Endodermal cell (in vitro differentiated cells): ENCODE results near the gene ING2. TPM values are rescaled to one million over a fixed set of nuclear protein-coding genes. Genes with fewer than 3 reads are reported as not detected.

ENCODE experiments used
- DNase-seq: peaks from one replicate; pipeline ENCODE4 v3.0.0-alpha.2; 2017
- H3K27ac ChIP-seq: 2 replicates; pipeline ENCODE4 v1.5.1; 2013; ENCODE audit warnings: mild to moderate bottlenecking, low read depth, low read length, moderate library complexity
- H3K27me3 ChIP-seq: 2 replicates; pipeline ENCODE4 v1.6.1; 2013; ENCODE audit warnings: mild to moderate bottlenecking, low read length, moderate library complexity; ENCODE audit not compliant: insufficient read depth, control insufficient read depth, poor library complexity, severe bottlenecking
- H3K36me3 ChIP-seq: 2 replicates; pipeline ENCODE4 v1.7.0; 2013; ENCODE audit warnings: mild to moderate bottlenecking, low read length, moderate library complexity; ENCODE audit not compliant: control insufficient read depth, insufficient read depth
- H3K4me1 ChIP-seq: one replicate; pipeline ENCODE4 v1.7.0; 2013; ENCODE audit warnings: low read length; ENCODE audit not compliant: control insufficient read depth, insufficient read depth
- H3K4me3 ChIP-seq: 2 replicates; pipeline ENCODE4 v1.5.1; 2013; ENCODE audit warnings: mild to moderate bottlenecking, low read length, moderate library complexity
- H3K9ac ChIP-seq: 2 replicates; pipeline ENCODE4 v1.6.1; 2013; ENCODE audit warnings: mild to moderate bottlenecking, low read length, moderate library complexity; ENCODE audit not compliant: poor library complexity, severe bottlenecking; ENCODE audit errors: extremely low read depth
- H3K9me3 ChIP-seq: 2 replicates; pipeline ENCODE4 v1.6.1; 2013; ENCODE audit warnings: mild to moderate bottlenecking, low read length, moderate library complexity; ENCODE audit not compliant: control insufficient read depth
- H3K27ac Mint-ChIP-seq: 2 replicates; pipeline ENCODE4 v1.8.0; 2020; ENCODE audit warnings: mixed read lengths
- H3K27me3 Mint-ChIP-seq: 2 replicates; pipeline ENCODE4 v1.8.0; 2021; ENCODE audit warnings: mild to moderate bottlenecking, mixed read lengths; ENCODE audit not compliant: insufficient read depth
- H3K36me3 Mint-ChIP-seq: 2 replicates; pipeline ENCODE4 v1.8.0; 2020; ENCODE audit warnings: low read depth, mixed read lengths
- H3K4me1 Mint-ChIP-seq: 2 replicates; pipeline ENCODE4 v1.8.0; 2020; ENCODE audit warnings: mixed read lengths
- H3K4me3 Mint-ChIP-seq: 2 replicates; pipeline ENCODE4 v1.8.0; 2020; ENCODE audit warnings: mild to moderate bottlenecking, moderate library complexity, mixed read lengths
- H3K9me3 Mint-ChIP-seq: 2 replicates; pipeline ENCODE4 v1.8.0; 2020; ENCODE audit warnings: mild to moderate bottlenecking, mixed read lengths
- WGBS, 2 experiments: methylation state at CpG; one replicate each; pipeline versions ENCODE4 v1.1.5 to v1.1.7; 2013; ENCODE audit warnings: missing lambda C conversion rate in 2 of 2, mixed read lengths in 1 of 2; ENCODE audit not compliant: insufficient coverage in 1 of 2, insufficient read length in 1 of 2; 5-methylcytosine and 5-hydroxymethylcytosine counted together
- total RNA-seq, 2 donors: library from RNA; stranded (reverse); fragmentation: NEBNext Ultra II Directional in 1 of 2; extraction: Animal tissue kit (Norgen Biotek cat#: 25700) in 1 of 2; gene quantifications; 2 replicates in 1 of 2; 3 replicates in 1 of 2; pipeline ENCODE4 v1.2.1, GENCODE V29; 2021
- TF ChIP-seq, protein P1 (sequence below): fragments of 200-600 bp; sonication (generic); conservative IDR thresholded peaks from 2 replicates; pipeline ENCODE4 v1.5.0; 2021; ENCODE audit warnings: antibody characterized with exemption, mild to moderate bottlenecking

The ING2 gene
- total RNA-seq, 2 donors from 2014 or later = 16.9 to 19.8 TPM

GRCh38 chr4:183554346-183554686, 49.5 kb downstream of the ING2 start:
- TF ChIP-seq, protein P1, sequence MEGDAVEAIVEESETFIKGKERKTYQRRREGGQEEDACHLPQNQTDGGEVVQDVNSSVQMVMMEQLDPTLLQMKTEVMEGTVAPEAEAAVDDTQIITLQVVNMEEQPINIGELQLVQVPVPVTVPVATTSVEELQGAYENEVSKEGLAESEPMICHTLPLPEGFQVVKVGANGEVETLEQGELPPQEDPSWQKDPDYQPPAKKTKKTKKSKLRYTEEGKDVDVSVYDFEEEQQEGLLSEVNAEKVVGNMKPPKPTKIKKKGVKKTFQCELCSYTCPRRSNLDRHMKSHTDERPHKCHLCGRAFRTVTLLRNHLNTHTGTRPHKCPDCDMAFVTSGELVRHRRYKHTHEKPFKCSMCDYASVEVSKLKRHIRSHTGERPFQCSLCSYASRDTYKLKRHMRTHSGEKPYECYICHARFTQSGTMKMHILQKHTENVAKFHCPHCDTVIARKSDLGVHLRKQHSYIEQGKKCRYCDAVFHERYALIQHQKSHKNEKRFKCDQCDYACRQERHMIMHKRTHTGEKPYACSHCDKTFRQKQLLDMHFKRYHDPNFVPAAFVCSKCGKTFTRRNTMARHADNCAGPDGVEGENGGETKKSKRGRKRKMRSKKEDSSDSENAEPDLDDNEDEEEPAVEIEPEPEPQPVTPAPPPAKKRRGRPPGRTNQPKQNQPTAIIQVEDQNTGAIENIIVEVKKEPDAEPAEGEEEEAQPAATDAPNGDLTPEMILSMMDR = no peak

DNA sequence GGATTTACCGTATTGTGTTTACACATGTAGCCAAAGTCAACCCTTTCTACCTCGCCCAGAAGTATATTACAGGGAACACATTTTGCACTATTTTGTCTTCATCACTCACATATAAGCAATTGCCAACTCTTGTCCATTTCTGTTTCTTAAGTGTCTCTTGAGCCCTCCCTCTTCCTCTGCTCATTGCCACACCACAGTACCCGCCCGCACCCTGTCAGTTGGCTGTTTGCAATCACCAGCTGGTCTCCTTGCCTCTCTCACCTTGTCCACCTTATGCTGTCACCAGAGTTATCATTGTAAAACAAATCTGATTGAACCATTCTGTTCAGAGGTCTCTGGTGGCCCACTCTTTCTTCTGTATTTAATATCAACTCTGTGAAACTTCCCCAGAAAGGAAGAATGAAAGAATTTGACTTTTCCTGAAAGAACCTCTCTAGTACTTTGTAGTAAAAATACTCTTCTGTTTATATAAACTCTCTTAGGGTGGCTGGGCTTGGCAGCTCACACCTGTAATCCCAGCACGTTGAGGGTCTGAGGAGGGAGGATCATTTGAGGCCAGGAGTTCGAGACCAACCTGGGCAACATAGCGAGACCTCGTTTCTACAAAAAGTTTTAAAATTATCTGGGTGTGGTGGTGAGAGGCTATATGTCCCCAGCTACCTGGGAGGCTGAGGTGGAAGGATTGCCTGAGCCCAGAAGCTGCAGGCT, 50.2 kb downstream of the ING2 start:
- Histone ChIP-seq H3K27ac (no peak overlapping the region), H3K27me3 (no peaks in the 10 kb centered on the region), H3K36me3 (no peaks in the 10 kb centered on the region), H3K4me1 (no peaks in the 10 kb centered on the region), H3K9me3 (no peaks in the 10 kb centered on the region), H3K9ac (no peak overlapping the region), H3K4me3 (no peak overlapping the region)
- WGBS, 2 experiments = 90 to 94% methylated on average over 8 of the region's 8 CpGs
- Mint-ChIP-seq H3K36me3 (no peaks in the 10 kb centered on the region), H3K27ac (no peak overlapping the region), H3K4me3 (no peak overlapping the region), H3K27me3 (no peaks in the 10 kb centered on the region), H3K9me3 (peaks cover 5% of the 10 kb centered on the region), H3K4me1 (peaks cover 9% of the 10 kb centered on the region)
- DNase-seq = peak; percentile 39
- TF ChIP-seq, protein P1 = no peak

More at GRCh38 chr4:183554346-183554686, 49.5 kb downstream of the ING2 start:
- Histone ChIP-seq H3K27ac (no peak overlapping the region), H3K9me3 (no peaks in the 10 kb centered on the region), H3K36me3 (no peaks in the 10 kb centered on the region), H3K4me1 (no peaks in the 10 kb centered on the region), H3K4me3 (no peak overlapping the region), H3K9ac (no peak overlapping the region), H3K27me3 (no peaks in the 10 kb centered on the region)
- H3K27me3 Mint-ChIP-seq = no peaks in the 10 kb centered on the region
- H3K4me3 Mint-ChIP-seq = no peak overlapping the region
- H3K36me3 Mint-ChIP-seq = no peaks in the 10 kb centered on the region
- 92 to 100% methylated on average over 1 to 2 of the region's 6 CpGs for WGBS, 2 experiments
- H3K9me3 Mint-ChIP-seq = peaks cover 5% of the 10 kb centered on the region
- DNase-seq = peak; percentile 10
- peaks cover 3% of the 10 kb centered on the region for H3K4me1 Mint-ChIP-seq
- no peak overlapping the region for H3K27ac Mint-ChIP-seq

DNA sequence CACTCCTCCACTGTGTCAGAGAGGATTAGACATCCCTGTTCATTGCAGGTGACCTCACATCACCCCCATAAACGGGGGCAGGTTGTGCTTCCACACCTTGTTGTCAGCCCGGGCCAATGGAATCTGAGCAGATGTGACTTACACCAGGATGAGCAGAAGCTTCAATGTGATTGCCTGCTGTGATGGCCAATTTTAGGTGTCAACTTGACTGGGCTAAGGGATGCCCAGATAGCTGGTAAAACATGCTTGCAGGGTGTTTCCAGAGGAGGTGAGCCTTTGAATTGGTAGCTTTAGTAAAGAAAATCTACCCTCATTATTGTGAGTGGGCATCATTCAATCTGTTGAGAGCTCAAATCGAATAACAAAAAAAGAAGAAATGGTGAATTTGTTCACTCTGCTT, 52.1 kb downstream of the ING2 start:
- no peak overlapping the region for H3K9ac ChIP-seq
- TF ChIP-seq, protein P1 = no peak
- H3K27ac ChIP-seq = no peak overlapping the region
- H3K36me3 Mint-ChIP-seq = no peaks in the 10 kb centered on the region
- H3K4me1 ChIP-seq = no peaks in the 10 kb centered on the region
- 86 to 100% methylated on average over 2 to 3 of the region's 3 CpGs for WGBS, 2 experiments
- H3K36me3 ChIP-seq = no peaks in the 10 kb centered on the region
- H3K9me3 Mint-ChIP-seq = peaks cover 5% of the 10 kb centered on the region
- no peak overlapping the region for H3K27ac Mint-ChIP-seq
- peak; percentile 22 for DNase-seq
- H3K9me3 ChIP-seq = no peaks in the 10 kb centered on the region
- H3K4me1 Mint-ChIP-seq = peaks cover 9% of the 10 kb centered on the region
- H3K4me3 Mint-ChIP-seq = no peak overlapping the region
- H3K27me3 ChIP-seq = no peaks in the 10 kb centered on the region
- H3K27me3 Mint-ChIP-seq = no peaks in the 10 kb centered on the region
- no peak overlapping the region for H3K4me3 ChIP-seq
